ENCODE data around the gene GOLT1B. TPM values are rescaled to one million over a fixed set of nuclear protein-coding genes. Genes with fewer than 3 reads are reported as not detected.

GOLT1B gene
- total and polyA plus RNA-seq, 2 of the 8 experiments (the other 6 are each of a cell fraction or from before 2014, with no cell fraction given): 18.3 to 38.3 TPM

DNA sequence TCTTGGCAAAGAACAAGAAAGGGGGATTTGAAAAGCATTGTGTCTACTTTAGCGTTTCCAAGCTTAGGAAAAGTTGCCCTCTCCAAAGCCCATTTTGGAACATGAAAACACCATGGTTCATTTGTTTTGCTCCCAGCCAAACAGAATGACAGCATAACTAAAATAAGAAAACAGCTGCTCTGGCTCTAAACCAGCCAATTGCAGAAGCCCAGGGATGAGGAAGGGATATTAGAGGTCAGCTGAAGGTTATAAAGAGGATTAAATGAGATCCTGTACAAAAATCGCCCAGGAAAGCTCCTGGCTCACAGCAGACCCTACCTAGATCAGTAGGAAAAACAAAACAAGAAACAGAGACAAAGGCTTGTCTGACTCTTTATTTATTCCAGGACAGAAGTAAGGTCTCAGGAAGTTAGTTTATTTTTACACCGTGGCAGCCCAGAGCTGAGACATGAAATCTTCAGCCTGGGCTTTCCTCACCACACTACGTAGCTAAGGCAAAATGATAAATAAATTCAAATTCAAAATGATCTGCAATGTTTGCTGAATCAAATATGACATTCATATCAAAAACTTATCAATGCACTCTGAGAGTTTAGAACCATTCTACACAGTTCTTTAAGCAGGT is 50.4 kb downstream of the GOLT1B start:
- Histone ChIP-seq H3K4me1 (replicated peaks in 1 of 4; ENCODE audit: control insufficient read depth in 3 of 4, insufficient read depth in 4 of 4, low read length in 3 of 4) (no peaks in the 10 kb centered on the region), H3K4me3 (ENCODE audit: extremely low read depth in 1 of 4, insufficient read depth in 2 of 4, low read depth in 3 of 4, low read length in 4 of 4) (no peak overlapping the region), H3K36me3 (ENCODE audit: control insufficient read depth in 2 of 4, insufficient read depth in 4 of 4, low read length in 3 of 4) (no peaks in the 10 kb centered on the region), H2AK5ac (ENCODE audit: low read depth, low read length) (no peak overlapping the region), H3K4ac (replicated peaks; ENCODE audit: insufficient read length, low read depth, low read length) (no peak overlapping the region), H4K91ac (replicated peaks; ENCODE audit: insufficient read length, low read length) (no peak overlapping the region), H3K23ac (ENCODE audit: insufficient read length) (no peak overlapping the region), H2BK5ac (ENCODE audit: low read depth, low read length) (no peak overlapping the region), H3K14ac (ENCODE audit: insufficient read length) (no peak overlapping the region), H3K56ac (replicated peaks; ENCODE audit: insufficient read length, low read depth, low read length) (no peak overlapping the region), H3K27me3 (replicated peaks in 1 of 4; ENCODE audit: control insufficient read depth in 3 of 4, extremely low read depth in 1 of 4, insufficient read depth in 3 of 4, low read length in 3 of 4) (no peaks in the 10 kb centered on the region), H4K20me1 (replicated peaks in 1 of 2; ENCODE audit: control insufficient read depth in 1 of 2, insufficient read depth in 2 of 2, low read length in 2 of 2) (no peaks in the 10 kb centered on the region), H4K8ac (ENCODE audit: extremely low read depth, insufficient read depth, low read length) (no peak overlapping the region), H3K27ac (ENCODE audit: low read depth, low read length) (no peak overlapping the region), H3K79me2 (ENCODE audit: control insufficient read depth in 1 of 2, insufficient read depth in 2 of 2, low read length in 2 of 2) (no peaks in the 10 kb centered on the region), H3K9ac (replicated peaks in 1 of 4; ENCODE audit: extremely low read depth in 1 of 4, low read depth in 3 of 4, low read length in 3 of 4) (no peak overlapping the region), H3K79me1 (ENCODE audit: low read depth, low read length) (no peaks in the 10 kb centered on the region), H2BK120ac (replicated peaks; ENCODE audit: low read depth, low read length) (no peak overlapping the region), H3K4me2 (ENCODE audit: insufficient read depth in 1 of 2, low read depth in 2 of 2, low read length in 2 of 2) (no peak overlapping the region), H3K18ac (ENCODE audit: extremely low read depth, low read length) (no peak overlapping the region), H2BK12ac (ENCODE audit: low read depth, low read length) (no peak overlapping the region), H3K23me2 (ENCODE audit: low read depth, low read length) (no peaks in the 10 kb centered on the region), H2BK20ac (ENCODE audit: low read length) (no peak overlapping the region), H2BK15ac (ENCODE audit: low read length) (no peak overlapping the region), H2AFZ (ENCODE audit: low read length) (no peak overlapping the region), H3K9me3 (ENCODE audit: insufficient read depth in 2 of 2, low read depth in 1 of 2, low read length in 1 of 2) (no peaks in the 10 kb centered on the region), H4K5ac (ENCODE audit: insufficient read length, low read depth, low read length) (no peak overlapping the region)
- no peak for DNase-seq (ENCODE audit: low read depth in 1 of 2, low spot score in 2 of 2)
- POLR2A ChIA-PET (ENCODE audit: partially characterized antibody): no interaction called here
- CTCF ChIA-PET (ENCODE audit: partially characterized antibody): interaction anchor here (1.3 to 1.8 kb wide), 3 partner anchors 9 to 17 kb away, joined by 3 to 7 read pairs (median 3); no protein-coding TSS in a partner anchor
- 84% methylated on average over 4 of the region's 4 CpGs; no CpG with 5 or more reads in 1 of the 2 experiments for WGBS, 2 experiments (ENCODE audit: extremely low coverage in 1 of 2, insufficient coverage in 1 of 2, insufficient read length in 1 of 2, insufficient replicate concordance in 2 of 2, low coverage in 1 of 2, low lambda C conversion rate in 2 of 2, missing lambda C conversion rate in 1 of 2)
- TF ChIP-seq ASH2L (IDR thresholded peaks at IDR 0.05; ENCODE audit: low read length) (no peak), YY1 (IDR thresholded peaks at IDR 0.05; ENCODE audit: low read depth, low read length) (no peak), RNF2 (IDR thresholded peaks at IDR 0.05; ENCODE audit: borderline replicate concordance, low read depth, low read length, missing control alignments, poor library complexity, severe bottlenecking) (no peak), EGR1 (IDR thresholded peaks at IDR 0.05; ENCODE audit: borderline replicate concordance, low read depth, low read length) (no peak), TBP (IDR thresholded peaks at IDR 0.05; ENCODE audit: low read depth, low read length) (no peak)
- FAIRE-seq: no peak

Data from H1 (cell line).